Measurements from ENCODE around the gene NHS. TPM values are rescaled to one million over a fixed set of nuclear protein-coding genes. Genes with fewer than 3 reads are reported as not detected.

NHS gene
- total RNA-seq, 6 experiments from 2014 or later: 0.06 to 0.27 (median 0.12) TPM

GRCh38 chrX:17525266-17525665 is 150.3 kb downstream of the NHS start:
- no peak overlapping the region for H3K4me3 ChIP-seq
- 11% methylated on average over 1 of the region's 1 CpG for WGBS (ENCODE audit: insufficient coverage, low coverage, low lambda C conversion rate, missing lambda C conversion rate)
- no peak for TF ChIP-seq POLR2A (IDR thresholded peaks at IDR 0.05)
- no peak for TF ChIP-seq CTCF (IDR thresholded peaks at IDR 0.05)
- no peak for DNase-seq
- no peaks in the 10 kb centered on the region for H3K4me1 ChIP-seq
- intact Hi-C loops (cut with DNase I): no loop called here
- H3K9me3 ChIP-seq: no peaks in the 10 kb centered on the region
- peaks cover 0 to 5% of the 10 kb centered on the region in 2 donors for H3K27me3 ChIP-seq
- H3K36me3 ChIP-seq: no peaks in the 10 kb centered on the region
- no peak overlapping the region for H3K27ac ChIP-seq
- no peak for ATAC-seq

DNA sequence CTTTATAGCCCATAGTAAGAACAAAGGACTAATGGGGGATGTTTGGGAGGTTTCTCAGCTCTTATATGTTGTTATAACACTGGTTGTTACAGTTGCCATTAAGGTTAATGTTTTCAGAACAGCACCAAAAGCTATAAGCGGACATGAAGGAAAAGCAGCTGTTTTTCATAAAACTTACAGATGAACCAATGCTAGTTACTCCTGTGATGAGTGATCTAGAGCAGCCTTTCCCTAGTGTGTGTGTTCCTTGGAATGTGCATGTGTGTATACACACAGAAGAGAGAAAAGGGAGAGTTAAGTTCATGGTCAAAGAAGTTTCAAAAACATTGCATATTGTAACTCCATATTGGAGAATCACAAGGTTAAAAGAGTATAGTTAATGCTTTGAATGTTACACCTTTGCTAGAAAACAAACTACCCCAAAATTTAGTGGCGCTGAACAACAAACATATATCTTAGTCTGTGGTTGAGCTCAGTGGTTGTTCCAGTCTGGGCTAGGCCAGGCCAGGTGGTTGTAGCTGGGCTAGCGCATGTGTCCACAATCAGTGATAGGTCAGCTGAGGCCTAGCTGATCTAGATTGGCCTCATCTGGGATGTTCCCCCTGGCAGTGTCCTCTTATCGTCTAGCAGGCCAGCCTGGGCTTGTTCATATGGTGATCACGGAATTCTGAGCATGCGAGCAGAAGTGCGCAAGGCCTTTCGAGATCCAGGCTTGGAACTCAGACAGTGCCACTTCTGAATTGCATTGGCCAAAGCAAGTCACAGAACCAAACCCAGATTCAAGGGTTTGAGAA is 151.0 kb downstream of the NHS start:
- no peaks in the 10 kb centered on the region for H3K9me3 ChIP-seq
- no peaks in the 10 kb centered on the region for H3K36me3 ChIP-seq
- TF ChIP-seq POLR2A (IDR thresholded peaks at IDR 0.05) (no peak), CTCF (IDR thresholded peaks at IDR 0.05) (no peak)
- H3K27ac ChIP-seq: no peak overlapping the region
- no peak for DNase-seq
- intact Hi-C loops (cut with DNase I): no loop called here
- peaks cover 0 to 5% of the 10 kb centered on the region in 2 donors for H3K27me3 ChIP-seq
- H3K4me3 ChIP-seq: no peak overlapping the region
- WGBS (ENCODE audit: insufficient coverage, low coverage, low lambda C conversion rate, missing lambda C conversion rate): 87% methylated on average over 4 of the region's 8 CpGs
- no peak for ATAC-seq
- H3K4me1 ChIP-seq: no peaks in the 10 kb centered on the region

GRCh38 chrX:17527135-17527701 is 152.2 kb downstream of the NHS start:
- Histone ChIP-seq H3K27ac (no peak overlapping the region), H3K36me3 (no peaks in the 10 kb centered on the region), H3K27me3 (peaks cover 0 to 5% of the 10 kb centered on the region in 2 donors), H3K4me3 (no peak overlapping the region), H3K9me3 (no peaks in the 10 kb centered on the region), H3K4me1 (no peaks in the 10 kb centered on the region)
- 36% methylated on average over 5 of the region's 5 CpGs for WGBS (ENCODE audit: insufficient coverage, low coverage, low lambda C conversion rate, missing lambda C conversion rate)
- ATAC-seq: peak in 3 of 4 donors; percentile 37 to 65 (median 37)
- intact Hi-C loops (cut with DNase I): no loop called here
- no peak for TF ChIP-seq CTCF (IDR thresholded peaks at IDR 0.05)
- TF ChIP-seq POLR2A (IDR thresholded peaks at IDR 0.05): no peak
- no peak for DNase-seq

- WGBS (ENCODE audit: insufficient coverage, low coverage, low lambda C conversion rate, missing lambda C conversion rate): 50% methylated on average over 1 of the region's 1 CpG
- H3K27me3 ChIP-seq: peaks cover 0 to 5% of the 10 kb centered on the region in 2 donors
- no peak overlapping the region for H3K4me3 ChIP-seq
- no peak overlapping the region for H3K27ac ChIP-seq
- H3K36me3 ChIP-seq: no peaks in the 10 kb centered on the region
- no peaks in the 10 kb centered on the region for H3K9me3 ChIP-seq
- intact Hi-C loops (cut with DNase I): no loop called here
- H3K4me1 ChIP-seq: no peaks in the 10 kb centered on the region
- DNase-seq (no peak), ATAC-seq (peak in 3 of 4 donors; percentile 18 to 44 (median 30))
- TF ChIP-seq CTCF (IDR thresholded peaks at IDR 0.05): no peak
- TF ChIP-seq POLR2A (IDR thresholded peaks at IDR 0.05): no peak
Observed at GRCh38 chrX:17527922-17528321, 152.9 kb downstream of the NHS start.
